Fibroblast of lung (primary cell): ENCODE results near the gene NAA10. TPM values are rescaled to one million over a fixed set of nuclear protein-coding genes. Genes with fewer than 3 reads are reported as not detected.

Experiments used
- DNase-seq, 2 donors: peaks; one replicate each; pipeline versions ENCODE4 v3.0.0 to v3.0.0-alpha.2; 2010; ENCODE audit warnings: low read depth in 2 of 2
- H2AFZ ChIP-seq: 2 replicates; pipeline ENCODE4 v1.5.1; 2012; ENCODE audit warnings: low read length, control low read depth, inconsistent platforms
- H3K27ac ChIP-seq: 2 replicates; pipeline ENCODE4 v1.5.1; 2011; ENCODE audit warnings: low read length, control low read depth; ENCODE audit not compliant: insufficient read depth
- H3K27me3 ChIP-seq: 2 replicates; pipeline ENCODE4 v1.5.1; 2011; ENCODE audit warnings: mild to moderate bottlenecking, low read length; ENCODE audit not compliant: control insufficient read depth, insufficient read depth
- H3K36me3 ChIP-seq: 2 replicates; pipeline ENCODE4 v1.5.1; 2011; ENCODE audit warnings: low read length; ENCODE audit not compliant: control insufficient read depth, insufficient read depth
- H3K4me1 ChIP-seq: 2 replicates; pipeline ENCODE4 v1.5.1; 2011; ENCODE audit warnings: low read length; ENCODE audit not compliant: control insufficient read depth, insufficient read depth; ENCODE audit errors: extremely low read depth
- H3K4me2 ChIP-seq: 2 replicates; pipeline ENCODE4 v1.5.1; 2011; ENCODE audit warnings: low read length, control low read depth; ENCODE audit not compliant: insufficient read depth; ENCODE audit errors: extremely low read depth
- H3K4me3 ChIP-seq, 4 experiments: fragments of 200-600 bp in 1 of 4; sonication (generic) in 1 of 4; replicated peaks in 1 of 4; 2 replicates each; pipeline ENCODE4 v1.5.1; 2011 to 2016; ENCODE audit warnings: low read length in 4 of 4, low read depth in 3 of 4, mild to moderate bottlenecking in 3 of 4, control low read depth in 2 of 4, inconsistent platforms in 1 of 4, mixed read lengths in 1 of 4; ENCODE audit not compliant: insufficient read depth in 1 of 4; ENCODE audit errors: control extremely low read depth in 1 of 4
- H3K79me2 ChIP-seq: 2 replicates; pipeline ENCODE4 v1.5.1; 2012; ENCODE audit warnings: mild to moderate bottlenecking, low read length, inconsistent platforms; ENCODE audit not compliant: control insufficient read depth, insufficient read depth
- H3K9ac ChIP-seq: 2 replicates; pipeline ENCODE4 v1.5.1; 2011; ENCODE audit warnings: mild to moderate bottlenecking, low read length, control low read depth; ENCODE audit not compliant: insufficient read depth
- H3K9me3 ChIP-seq: 2 replicates; pipeline ENCODE4 v1.5.1; 2012; ENCODE audit warnings: low read depth, low read length; ENCODE audit not compliant: control insufficient read depth, insufficient read depth
- H4K20me1 ChIP-seq: 2 replicates; pipeline ENCODE4 v1.5.1; 2011; ENCODE audit warnings: low read length; ENCODE audit not compliant: control insufficient read depth, insufficient read depth; ENCODE audit errors: extremely low read depth
- CTCF ChIP-seq, 2 donors: IDR thresholded peaks in 1 of 2; conservative IDR thresholded peaks in 1 of 2; 1 replicate in 1 of 2; 2 replicates in 1 of 2; pipeline ENCODE4 v1.5.1; 2011 to 2012; ENCODE audit warnings: low read length in 2 of 2, control low read depth in 1 of 2, inconsistent platforms in 1 of 2, low read depth in 1 of 2, mild to moderate bottlenecking in 1 of 2
- EZH2 ChIP-seq: IDR thresholded peaks from 2 replicates; pipeline ENCODE4 v1.5.1; 2012; ENCODE audit warnings: low read length, control low read depth, mild to moderate bottlenecking; ENCODE audit errors: missing control alignments
- polyA plus RNA-seq, 2 donors: library from polyadenylated mRNA; depleted of rRNA in 1 of 2; stranded (reverse) in 1 of 2; unstranded in 1 of 2; fragments of >200 nt; gene quantifications; 2 replicates each; pipeline ENCODE4 v1.2.1, GENCODE V29; 2011 to 2012; ENCODE audit warnings: missing spikeins in 1 of 2
- total RNA-seq: library from RNA; depleted of rRNA; stranded (reverse); fragments of >200 nt; gene quantifications from 2 replicates; pipeline ENCODE4 v1.2.1, GENCODE V29; 2014

Gene NAA10
- total and polyA plus RNA-seq, 2 donors (not counting 1 experiment from before 2014, with no cell fraction given), result 37.0 to 66.2 TPM

- peak overlapping the region; percentile 87 for H3K4me2 ChIP-seq
- no peak for TF ChIP-seq CTCF (conservative IDR thresholded peaks at IDR 0.05 in 1 of 2, IDR thresholded peaks at IDR 0.05 in 1 of 2; ENCODE audit: low read depth in 1 of 2, low read length in 2 of 2)
- no peak for TF ChIP-seq EZH2
- H4K20me1 ChIP-seq, result no peaks in the 10 kb centered on the region
- H3K27ac ChIP-seq, result no peak overlapping the region
- peaks cover 4% of the 10 kb centered on the region for H3K36me3 ChIP-seq
- peak overlapping the region; percentile 26 to 81 (median 58) for H3K4me3 ChIP-seq
- H3K4me1 ChIP-seq, result peaks cover 17% of the 10 kb centered on the region
- H2AFZ ChIP-seq, result no peak overlapping the region
- no peaks in the 10 kb centered on the region for H3K27me3 ChIP-seq
- H3K9me3 ChIP-seq, result no peaks in the 10 kb centered on the region
- DNase-seq, result no peak
- peaks cover 72% of the 10 kb centered on the region for H3K79me2 ChIP-seq
- H3K9ac ChIP-seq, result no peak overlapping the region
Observed at GRCh38 chrX:153968255-153968654, 33.4 kb upstream of the NAA10 start.

- H3K36me3 ChIP-seq, result peaks cover 4% of the 10 kb centered on the region
- H3K79me2 ChIP-seq, result peaks cover 73% of the 10 kb centered on the region
- no peak for DNase-seq
- H2AFZ ChIP-seq, result no peak overlapping the region
- TF ChIP-seq EZH2, result no peak
- TF ChIP-seq CTCF (conservative IDR thresholded peaks at IDR 0.05 in 1 of 2, IDR thresholded peaks at IDR 0.05 in 1 of 2; ENCODE audit: low read depth in 1 of 2, low read length in 2 of 2), result no peak
- no peaks in the 10 kb centered on the region for H4K20me1 ChIP-seq
- peak overlapping the region; percentile 87 for H3K4me2 ChIP-seq
- H3K27ac ChIP-seq, result peak overlapping the region; percentile 16
- H3K27me3 ChIP-seq, result no peaks in the 10 kb centered on the region
- peak overlapping the region in 2 of 4 experiments; percentile 26 to 81 for H3K4me3 ChIP-seq
- H3K9me3 ChIP-seq, result no peaks in the 10 kb centered on the region
- peaks cover 17% of the 10 kb centered on the region for H3K4me1 ChIP-seq
- no peak overlapping the region for H3K9ac ChIP-seq
Observed at GRCh38 chrX:153967536-153968224, 32.8 kb upstream of the NAA10 start.

GRCh38 chrX:153966841-153967535, 32.2 kb upstream of the NAA10 start:
- peaks cover 17% of the 10 kb centered on the region for H3K4me1 ChIP-seq
- H3K27me3 ChIP-seq, result no peaks in the 10 kb centered on the region
- H3K9ac ChIP-seq, result no peak overlapping the region
- DNase-seq, result peak in 1 of 2 donors; percentile 15
- peak overlapping the region in 1 of 4 experiments; percentile 22 for H3K4me3 ChIP-seq
- TF ChIP-seq CTCF (conservative IDR thresholded peaks at IDR 0.05 in 1 of 2, IDR thresholded peaks at IDR 0.05 in 1 of 2; ENCODE audit: low read depth in 1 of 2, low read length in 2 of 2) (no peak), EZH2 (no peak)
- H3K36me3 ChIP-seq, result peaks cover 6% of the 10 kb centered on the region
- H4K20me1 ChIP-seq, result no peaks in the 10 kb centered on the region
- H3K27ac ChIP-seq, result peak overlapping the region; percentile 32
- peaks cover 79% of the 10 kb centered on the region for H3K79me2 ChIP-seq
- H3K4me2 ChIP-seq, result peak overlapping the region; percentile 35
- H2AFZ ChIP-seq, result no peak overlapping the region
- H3K9me3 ChIP-seq, result no peaks in the 10 kb centered on the region
